Skeletal muscle tissue (tissue), 4 donors: ENCODE results near the gene AKAP13. TPM values are rescaled to one million over a fixed set of nuclear protein-coding genes. Genes with fewer than 3 reads are reported as not detected.

Experiments used
- H3K27ac ChIP-seq: one replicate; pipeline ENCODE4 v1.7.0; 2013; ENCODE audit warnings: mild to moderate bottlenecking, low read depth, low read length, inconsistent platforms
- H3K27me3 ChIP-seq, 3 donors: one replicate each; pipeline ENCODE4 v1.7.0; 2013; ENCODE audit warnings: low read length in 3 of 3; ENCODE audit not compliant: control insufficient read depth in 3 of 3, insufficient read depth in 3 of 3
- H3K36me3 ChIP-seq, 3 donors: one replicate each; pipeline ENCODE4 v1.7.0; 2013; ENCODE audit warnings: low read length in 3 of 3; ENCODE audit not compliant: control insufficient read depth in 3 of 3, insufficient read depth in 3 of 3
- H3K4me1 ChIP-seq, 3 donors: one replicate each; pipeline ENCODE4 v1.7.0; 2013; ENCODE audit warnings: low read length in 3 of 3, mild to moderate bottlenecking in 3 of 3; ENCODE audit not compliant: control insufficient read depth in 3 of 3, insufficient read depth in 3 of 3
- H3K4me3 ChIP-seq, 3 donors: one replicate each; pipeline ENCODE4 v1.7.0; 2013; ENCODE audit warnings: low read length in 3 of 3
- H3K9ac ChIP-seq, 3 donors: one replicate each; pipeline ENCODE4 v1.7.0; 2013; ENCODE audit warnings: low read length in 3 of 3, mild to moderate bottlenecking in 3 of 3, moderate library complexity in 2 of 3, low read depth in 1 of 3
- H3K9me3 ChIP-seq, 3 donors: one replicate each; pipeline ENCODE4 v1.7.0; 2013; ENCODE audit warnings: low read length in 3 of 3; ENCODE audit not compliant: control insufficient read depth in 3 of 3
- total RNA-seq: library from RNA; depleted of rRNA; stranded (reverse); fragments of >200 nt; gene quantifications from one replicate; pipeline ENCODE4 v1.2.3, GENCODE V29; 2014
- donor health status: Osteomylitis.

The AKAP13 gene
- total RNA-seq, 1 donor from 2014 or later: 129 TPM

GRCh38 chr15:85745525-85746150, 365.2 kb downstream of the AKAP13 start:
- Histone ChIP-seq H3K4me3 (no peak overlapping the region), H3K9ac (no peak overlapping the region), H3K9me3 (no peaks in the 10 kb centered on the region), H3K27ac (no peak overlapping the region), H3K27me3 (no peaks in the 10 kb centered on the region), H3K36me3 (peaks cover 64 to 74% (median 66%) of the 10 kb centered on the region in 3 donors), H3K4me1 (peaks cover 33 to 45% (median 38%) of the 10 kb centered on the region in 3 donors)

GRCh38 chr15:85746641-85747040, 366.2 kb downstream of the AKAP13 start:
- no peak overlapping the region for H3K27ac ChIP-seq
- no peaks in the 10 kb centered on the region for H3K9me3 ChIP-seq
- peaks cover 56 to 67% (median 58%) of the 10 kb centered on the region in 3 donors for H3K36me3 ChIP-seq
- H3K4me1 ChIP-seq: peaks cover 38 to 48% (median 47%) of the 10 kb centered on the region in 3 donors
- no peak overlapping the region for H3K9ac ChIP-seq
- no peak overlapping the region for H3K4me3 ChIP-seq
- H3K27me3 ChIP-seq: no peaks in the 10 kb centered on the region

DNA sequence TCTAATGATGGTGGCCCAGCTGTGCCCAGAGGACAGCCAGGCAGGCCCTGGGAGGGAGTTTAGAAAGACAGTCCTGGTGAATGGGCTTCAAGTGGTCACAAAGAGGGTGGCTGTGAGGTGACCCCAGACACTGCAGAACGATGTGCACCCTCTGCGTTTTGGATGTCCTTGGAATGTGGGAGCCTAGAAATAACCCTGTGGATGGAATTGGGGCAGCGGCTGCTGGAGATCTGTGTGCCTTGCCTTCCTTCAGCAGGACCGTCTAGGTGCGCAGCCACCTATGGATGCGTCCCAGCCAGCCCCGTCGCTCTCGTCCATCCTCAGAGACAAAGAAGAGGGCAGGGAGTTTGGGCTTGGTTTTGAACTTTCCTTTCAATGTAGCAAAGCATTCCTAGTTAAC, 367.8 kb downstream of the AKAP13 start:
- Histone ChIP-seq H3K27ac (peak overlapping the region; percentile 29), H3K4me3 (no peak overlapping the region), H3K4me1 (peaks cover 43 to 53% (median 48%) of the 10 kb centered on the region in 3 donors), H3K9me3 (no peaks in the 10 kb centered on the region), H3K36me3 (peaks cover 44 to 56% (median 52%) of the 10 kb centered on the region in 3 donors), H3K27me3 (no peaks in the 10 kb centered on the region), H3K9ac (no peak overlapping the region)

- Histone ChIP-seq H3K4me3 (peak overlapping the region in 1 of 3 donors; percentile 30), H3K4me1 (peaks cover 43 to 53% (median 48%) of the 10 kb centered on the region in 3 donors), H3K36me3 (peaks cover 38 to 51% (median 47%) of the 10 kb centered on the region in 3 donors), H3K27ac (peak overlapping the region; percentile 29), H3K27me3 (no peaks in the 10 kb centered on the region), H3K9ac (no peak overlapping the region), H3K9me3 (no peaks in the 10 kb centered on the region)
Observed at GRCh38 chr15:85748729-85749128, 368.3 kb downstream of the AKAP13 start.

DNA sequence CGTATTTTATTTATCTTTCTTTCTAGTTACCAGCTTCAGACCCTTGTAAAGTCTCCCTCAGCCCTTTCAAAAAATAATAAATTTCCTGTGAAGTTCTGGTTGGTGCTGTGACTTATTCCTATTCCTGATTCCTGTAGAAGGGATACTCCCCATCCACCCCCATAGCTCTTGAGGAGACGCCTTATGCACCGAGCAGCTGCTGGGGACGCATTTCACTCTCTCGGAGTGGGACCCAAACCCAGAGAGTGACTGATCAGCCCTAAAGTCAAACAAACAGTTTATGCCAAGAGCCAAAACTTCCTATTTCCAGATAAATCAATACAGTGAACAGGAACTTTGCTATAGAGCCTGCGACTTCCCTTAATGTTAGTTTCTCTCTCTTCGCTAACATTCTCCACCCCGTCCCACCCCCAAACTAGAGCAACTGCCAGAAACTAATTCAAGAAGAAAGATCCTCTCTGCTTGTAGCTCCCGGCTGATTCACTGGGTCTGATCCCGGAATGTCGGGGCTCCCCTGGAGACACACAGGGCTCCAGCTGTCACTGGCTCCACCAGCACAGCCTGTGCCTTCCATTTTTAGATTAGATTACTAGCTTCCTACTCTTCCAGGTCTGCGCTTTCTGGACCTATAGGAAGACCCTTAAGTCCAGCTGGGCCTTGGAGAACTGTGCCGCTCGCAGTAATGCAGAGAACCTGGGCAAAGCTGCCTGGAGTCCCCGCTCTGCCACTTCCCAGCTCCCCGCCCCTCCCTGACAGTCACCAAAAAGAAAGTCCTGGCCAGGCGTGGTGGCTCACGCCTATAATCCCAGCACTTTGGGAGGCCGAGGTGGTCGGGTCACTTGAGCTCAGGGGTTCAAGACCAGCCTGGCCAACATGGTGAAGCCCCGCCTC, 369.1 kb downstream of the AKAP13 start:
- Histone ChIP-seq H3K27me3 (no peaks in the 10 kb centered on the region), H3K27ac (peak overlapping the region; percentile 85), H3K9me3 (no peaks in the 10 kb centered on the region), H3K4me1 (peaks cover 44 to 53% (median 48%) of the 10 kb centered on the region in 3 donors), H3K4me3 (peak overlapping the region; percentile 58 to 66 (median 59)), H3K9ac (peak overlapping the region; percentile 11 to 72 (median 60)), H3K36me3 (peaks cover 31 to 44% (median 39%) of the 10 kb centered on the region in 3 donors)

GRCh38 chr15:85750319-85751290, 370.2 kb downstream of the AKAP13 start:
- H3K4me1 ChIP-seq: peaks cover 53 to 59% (median 54%) of the 10 kb centered on the region in 3 donors
- H3K4me3 ChIP-seq: peak overlapping the region; percentile 2 to 59 (median 49)
- peak overlapping the region in 2 of 3 donors; percentile 11 to 60 for H3K9ac ChIP-seq
- H3K36me3 ChIP-seq: peaks cover 20 to 33% (median 28%) of the 10 kb centered on the region in 3 donors
- no peaks in the 10 kb centered on the region for H3K9me3 ChIP-seq
- peak overlapping the region; percentile 85 for H3K27ac ChIP-seq
- no peaks in the 10 kb centered on the region for H3K27me3 ChIP-seq

DNA sequence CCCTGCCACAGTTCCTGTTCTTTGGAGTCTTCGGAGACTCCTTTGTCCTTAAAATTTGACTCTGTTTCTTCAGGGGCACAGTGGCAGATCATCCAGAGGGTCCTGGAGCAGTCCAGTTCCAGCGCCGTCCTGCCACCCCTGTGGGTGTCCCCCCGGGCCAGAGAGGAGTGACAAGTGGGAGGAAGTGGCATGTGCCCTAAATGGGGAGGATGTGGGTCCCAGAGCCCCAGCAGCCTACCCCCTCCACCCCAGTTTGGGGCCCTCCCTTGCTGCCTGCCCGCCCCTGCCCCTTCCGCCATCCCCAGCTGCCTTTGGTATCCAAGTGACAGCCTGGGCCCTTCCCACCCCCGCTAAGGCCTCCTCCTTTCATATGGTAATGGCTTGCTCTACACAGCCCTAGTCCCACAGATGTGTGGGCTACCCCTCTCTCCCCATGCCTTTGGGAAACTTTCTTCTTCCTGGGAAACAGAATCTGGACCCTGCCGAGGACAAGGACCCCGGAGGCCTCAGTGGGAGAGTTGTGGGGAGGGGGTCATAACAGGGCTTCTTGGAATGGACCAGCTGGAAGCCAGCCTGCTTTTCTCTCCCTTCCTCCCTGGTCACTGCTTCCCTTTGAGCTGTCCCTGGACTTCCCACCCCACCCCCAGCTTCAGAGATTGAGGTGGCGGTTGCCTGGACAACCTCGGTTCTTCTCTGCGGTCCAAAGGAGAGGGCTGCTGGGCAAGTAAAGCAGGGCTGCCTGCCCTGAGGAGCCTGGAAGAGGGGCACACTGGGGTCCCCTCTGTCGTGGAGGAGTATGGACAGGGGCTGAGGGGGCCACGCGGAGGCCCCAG, 371.1 kb downstream of the AKAP13 start:
- peak overlapping the region in 1 of 3 donors; percentile 3 for H3K9ac ChIP-seq
- H3K4me3 ChIP-seq: no peak overlapping the region
- no peaks in the 10 kb centered on the region for H3K27me3 ChIP-seq
- H3K4me1 ChIP-seq: peaks cover 53 to 58% (median 58%) of the 10 kb centered on the region in 3 donors
- peaks cover 18 to 24% (median 20%) of the 10 kb centered on the region in 3 donors for H3K36me3 ChIP-seq
- no peaks in the 10 kb centered on the region for H3K9me3 ChIP-seq
- peak overlapping the region; percentile 85 for H3K27ac ChIP-seq

DNA sequence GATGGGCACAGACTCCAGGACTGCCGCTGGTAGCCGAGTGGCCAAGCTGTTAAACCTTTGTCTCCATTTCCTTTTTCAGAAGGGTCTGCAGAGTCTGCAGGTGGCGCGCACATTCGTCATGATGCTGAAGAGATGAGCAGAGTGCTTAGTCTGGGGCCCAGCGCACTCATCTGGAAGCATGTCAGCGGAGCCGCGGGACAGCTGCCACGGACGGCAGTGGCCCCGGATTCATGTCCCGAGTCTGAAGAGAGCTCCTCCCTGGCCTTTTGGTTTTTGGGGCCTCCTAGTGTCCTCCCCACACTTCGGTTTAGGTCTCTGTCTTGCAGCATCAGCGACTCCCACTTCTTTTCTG, 371.7 kb downstream of the AKAP13 start:
- no peaks in the 10 kb centered on the region for H3K9me3 ChIP-seq
- H3K4me3 ChIP-seq: no peak overlapping the region
- H3K27ac ChIP-seq: peak overlapping the region; percentile 85
- H3K4me1 ChIP-seq: peaks cover 53 to 58% (median 57%) of the 10 kb centered on the region in 3 donors
- no peaks in the 10 kb centered on the region for H3K27me3 ChIP-seq
- peaks cover 14 to 18% (median 15%) of the 10 kb centered on the region in 3 donors for H3K36me3 ChIP-seq
- no peak overlapping the region for H3K9ac ChIP-seq
